Measurements from ENCODE around the gene CACNA1I.

Gene CACNA1I

GRCh38 chr22:39654131-39654926 is 83.8 kb downstream of the CACNA1I start:
- DNase-seq: no peak

- no peak for DNase-seq
Measured at GRCh38 chr22:39655004-39655579, 84.5 kb downstream of the CACNA1I start.

GRCh38 chr22:39655831-39656230 is 85.3 kb downstream of the CACNA1I start:
- no peak for DNase-seq

- DNase-seq: no peak
Measured at GRCh38 chr22:39656495-39657490, 86.2 kb downstream of the CACNA1I start.

- DNase-seq: peak; percentile 70
Measured at GRCh38 chr22:39658367-39658766, 87.8 kb downstream of the CACNA1I start.

GRCh38 chr22:39658806-39659463 is 88.4 kb downstream of the CACNA1I start:
- no peak for DNase-seq

- DNase-seq: no peak
Measured at GRCh38 chr22:39661501-39661841, 90.9 kb downstream of the CACNA1I start.

- no peak for DNase-seq
Measured at GRCh38 chr22:39661842-39662685, 91.5 kb downstream of the CACNA1I start.

GRCh38 chr22:39662686-39663052 is 92.1 kb downstream of the CACNA1I start:
- no peak for DNase-seq

- no peak for DNase-seq
Measured at GRCh38 chr22:39663751-39664150, 93.2 kb downstream of the CACNA1I start.

- no peak for DNase-seq
Measured at GRCh38 chr22:39664485-39665200, 94.1 kb downstream of the CACNA1I start.

GRCh38 chr22:39665229-39665628 is 94.7 kb downstream of the CACNA1I start:
- DNase-seq: no peak

- DNase-seq: no peak
Measured at GRCh38 chr22:39665661-39666431, 95.3 kb downstream of the CACNA1I start.

- no peak for DNase-seq
Measured at GRCh38 chr22:39666495-39666894, 95.9 kb downstream of the CACNA1I start.

- DNase-seq: no peak
Measured at GRCh38 chr22:39666926-39667325, 96.4 kb downstream of the CACNA1I start.

GRCh38 chr22:39669432-39669831 is 98.9 kb downstream of the CACNA1I start:
- DNase-seq: no peak

- DNase-seq: no peak
Measured at GRCh38 chr22:39671936-39672335, 101.4 kb downstream of the CACNA1I start.

- DNase-seq: no peak
Measured at GRCh38 chr22:39674536-39674935, 104.0 kb downstream of the CACNA1I start.

GRCh38 chr22:39675947-39676346 is 105.4 kb downstream of the CACNA1I start:
- DNase-seq: no peak

GRCh38 chr22:39677967-39678366 is 107.4 kb downstream of the CACNA1I start:
- no peak for DNase-seq

All from MV-4-11 (cell line).